OCI-LY1 (cell line): ENCODE measurements around the gene IL1RAP.

ENCODE experiments used
- H2AFZ ChIP-seq: fragments of 200-600 bp; sonication (generic), shearing (Covaris generic); 2 replicates; pipeline ENCODE4 v1.6.0; 2014; ENCODE audit warnings: antibody characterized with exemption, mild to moderate bottlenecking, low read length
- H3F3A ChIP-seq: fragments of 200-600 bp; sonication (generic), shearing (Covaris generic); 2 replicates; pipeline ENCODE4 v1.6.0; 2014; ENCODE audit warnings: mild to moderate bottlenecking, antibody characterized with exemption, low read length, moderate library complexity; ENCODE audit not compliant: insufficient read depth
- H3K27ac ChIP-seq: fragments of 200-600 bp; sonication (generic); 2 replicates; pipeline ENCODE4 v1.5.1; 2014; ENCODE audit warnings: low read length, mixed run types, mild to moderate bottlenecking, low read depth; ENCODE audit not compliant: poor library complexity, severe bottlenecking
- H3K27me3 ChIP-seq: fragments of 200-600 bp; sonication (generic); 2 replicates; pipeline ENCODE4 v1.6.0; 2014; ENCODE audit warnings: antibody characterized with exemption, mild to moderate bottlenecking, low read length, moderate library complexity; ENCODE audit not compliant: insufficient read depth
- H3K36me3 ChIP-seq: fragments of 200-600 bp; sonication (generic); 2 replicates; pipeline ENCODE4 v1.6.1; 2014; ENCODE audit warnings: mild to moderate bottlenecking, antibody characterized with exemption, low read length, moderate library complexity, mixed read lengths; ENCODE audit not compliant: insufficient read depth
- H3K4me1 ChIP-seq: fragments of 200-600 bp; sonication (generic); 2 replicates; pipeline ENCODE4 v1.5.1; 2014; ENCODE audit warnings: mild to moderate bottlenecking, low read length, moderate library complexity; ENCODE audit not compliant: insufficient read depth, severe bottlenecking
- H3K4me2 ChIP-seq: fragments of 200-600 bp; sonication (generic), shearing (Covaris generic); 2 replicates; pipeline ENCODE4 v1.6.1; 2014; ENCODE audit warnings: low read length
- H3K4me3 ChIP-seq: fragments of 200-600 bp; sonication (generic); 2 replicates; pipeline ENCODE4 v1.5.1; 2014; ENCODE audit warnings: low read length, low read depth, mild to moderate bottlenecking, mixed read lengths; ENCODE audit not compliant: poor library complexity, severe bottlenecking
- H3K79me2 ChIP-seq: fragments of 200-600 bp; shearing (Covaris generic); 2 replicates; pipeline ENCODE4 v1.6.1; 2016; ENCODE audit warnings: mixed run types, low read length, mixed read lengths; ENCODE audit not compliant: insufficient read depth
- H3K9ac ChIP-seq: fragments of 200-600 bp; sonication (generic), shearing (Covaris generic); 2 replicates; pipeline ENCODE4 v1.6.1; 2014; ENCODE audit warnings: mild to moderate bottlenecking, low read length, mixed read lengths
- H3K9me2 ChIP-seq: fragments of 200-600 bp; sonication (generic), shearing (Covaris generic); 2 replicates; pipeline ENCODE4 v1.6.1; 2014; ENCODE audit warnings: low read depth, mild to moderate bottlenecking, low read length, mixed read lengths
- H3K9me3 ChIP-seq: fragments of 200-600 bp; shearing (Covaris generic); 2 replicates; pipeline ENCODE4 v1.6.1; 2014; ENCODE audit warnings: low read length, mixed read lengths
- H4K20me1 ChIP-seq: fragments of 200-600 bp; sonication (generic), shearing (Covaris generic); 2 replicates; pipeline ENCODE4 v1.6.0; 2016; ENCODE audit warnings: mild to moderate bottlenecking, low read length; ENCODE audit not compliant: insufficient read depth
- CTCF ChIP-seq: fragments of 200-600 bp; sonication (generic), shearing (Covaris generic); IDR thresholded peaks from 2 replicates; pipeline ENCODE4 v1.5.1; 2017; ENCODE audit warnings: mild to moderate bottlenecking, antibody characterized with exemption, low read length, moderate library complexity, mixed read lengths
- EZH2 ChIP-seq: fragments of 200-600 bp; sonication (generic), shearing (Covaris generic); IDR thresholded peaks from 2 replicates; pipeline ENCODE4 v1.8.0; 2017; ENCODE audit warnings: borderline replicate concordance, mixed run types, mild to moderate bottlenecking, antibody characterized with exemption, low read length, moderate library complexity, mixed read lengths

Gene IL1RAP

GRCh38 chr3:190566043-190566933 lies 52.4 kb downstream of the IL1RAP start:
- Histone ChIP-seq H3F3A (no peaks in the 10 kb centered on the region), H3K9me3 (no peaks in the 10 kb centered on the region), H3K27ac (no peak overlapping the region), H3K4me1 (no peaks in the 10 kb centered on the region), H3K4me2 (no peak overlapping the region), H3K9me2 (no peaks in the 10 kb centered on the region), H3K4me3 (no peak overlapping the region), H3K27me3 (no peaks in the 10 kb centered on the region), H3K36me3 (no peaks in the 10 kb centered on the region), H3K9ac (no peak overlapping the region), H4K20me1 (no peaks in the 10 kb centered on the region), H3K79me2 (no peaks in the 10 kb centered on the region), H2AFZ (no peak overlapping the region)
- TF ChIP-seq CTCF (no peak), EZH2 (no peak)

GRCh38 chr3:190568036-190568435 lies 54.2 kb downstream of the IL1RAP start:
- H3K9me2 ChIP-seq = no peaks in the 10 kb centered on the region
- H3K4me2 ChIP-seq = no peak overlapping the region
- no peak overlapping the region for H3K4me3 ChIP-seq
- no peak overlapping the region for H3K27ac ChIP-seq
- TF ChIP-seq CTCF = no peak
- TF ChIP-seq EZH2 = no peak
- H3K27me3 ChIP-seq = no peaks in the 10 kb centered on the region
- H3K9me3 ChIP-seq = no peaks in the 10 kb centered on the region
- H3K79me2 ChIP-seq = no peaks in the 10 kb centered on the region
- no peaks in the 10 kb centered on the region for H4K20me1 ChIP-seq
- H3K36me3 ChIP-seq = no peaks in the 10 kb centered on the region
- no peaks in the 10 kb centered on the region for H3K4me1 ChIP-seq
- H2AFZ ChIP-seq = no peak overlapping the region
- H3F3A ChIP-seq = no peaks in the 10 kb centered on the region
- H3K9ac ChIP-seq = no peak overlapping the region

GRCh38 chr3:190574473-190574872 lies 60.6 kb downstream of the IL1RAP start:
- no peak overlapping the region for H3K27ac ChIP-seq
- H3K9me3 ChIP-seq = no peaks in the 10 kb centered on the region
- H3K4me1 ChIP-seq = no peaks in the 10 kb centered on the region
- H3K4me3 ChIP-seq = no peak overlapping the region
- TF ChIP-seq EZH2 = no peak
- TF ChIP-seq CTCF = no peak
- no peaks in the 10 kb centered on the region for H3K27me3 ChIP-seq
- H3K9ac ChIP-seq = no peak overlapping the region
- H3K36me3 ChIP-seq = no peaks in the 10 kb centered on the region
- H3K79me2 ChIP-seq = no peaks in the 10 kb centered on the region
- no peak overlapping the region for H2AFZ ChIP-seq
- no peaks in the 10 kb centered on the region for H3K9me2 ChIP-seq
- H4K20me1 ChIP-seq = no peaks in the 10 kb centered on the region
- H3K4me2 ChIP-seq = no peak overlapping the region
- no peaks in the 10 kb centered on the region for H3F3A ChIP-seq
